Right kidney (tissue), 1 donor: ENCODE results near the gene LMNA.

Source experiments
- DNase-seq: peaks from one replicate; pipeline ENCODE4 v3.0.0-alpha.2; 2016

The LMNA gene

DNA sequence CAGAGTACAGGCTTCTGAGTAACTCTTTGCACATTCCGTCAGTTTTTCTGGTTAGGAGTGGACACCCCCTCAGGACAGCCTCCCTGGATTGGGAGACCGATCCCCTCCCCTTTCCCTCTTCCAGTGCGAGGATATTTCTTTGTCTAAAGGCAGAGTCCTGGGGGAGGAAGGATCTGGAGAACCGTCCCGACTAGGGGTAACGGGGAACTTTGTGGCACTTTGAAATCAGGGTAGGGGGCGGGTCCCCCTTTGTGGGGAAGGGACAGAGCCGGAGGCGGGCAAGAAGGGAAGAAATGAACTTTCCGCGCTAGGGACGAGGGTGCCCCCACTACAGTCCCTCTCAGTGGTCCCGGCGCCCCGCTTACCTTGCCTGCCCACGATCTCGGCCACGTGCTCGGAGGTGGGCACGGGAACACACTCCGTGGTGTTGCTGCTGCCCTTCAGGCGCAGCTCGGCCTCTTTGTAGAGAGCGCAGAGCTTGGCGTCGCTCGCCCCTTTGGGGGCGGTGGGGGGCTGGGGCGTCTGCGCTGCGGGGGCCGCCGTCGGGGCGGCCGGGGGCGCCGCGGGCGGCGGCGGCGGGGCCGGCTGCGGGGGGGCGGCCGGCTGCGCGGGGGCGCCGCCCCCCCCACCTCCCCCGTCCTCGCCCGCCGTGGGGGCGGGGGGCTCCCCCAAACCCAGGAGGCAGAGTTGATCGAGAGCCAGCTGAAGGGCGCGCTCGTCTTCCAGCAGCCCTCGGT, 33.2 kb upstream of the LMNA start:
- DNase-seq, result peak; percentile 75

DNA sequence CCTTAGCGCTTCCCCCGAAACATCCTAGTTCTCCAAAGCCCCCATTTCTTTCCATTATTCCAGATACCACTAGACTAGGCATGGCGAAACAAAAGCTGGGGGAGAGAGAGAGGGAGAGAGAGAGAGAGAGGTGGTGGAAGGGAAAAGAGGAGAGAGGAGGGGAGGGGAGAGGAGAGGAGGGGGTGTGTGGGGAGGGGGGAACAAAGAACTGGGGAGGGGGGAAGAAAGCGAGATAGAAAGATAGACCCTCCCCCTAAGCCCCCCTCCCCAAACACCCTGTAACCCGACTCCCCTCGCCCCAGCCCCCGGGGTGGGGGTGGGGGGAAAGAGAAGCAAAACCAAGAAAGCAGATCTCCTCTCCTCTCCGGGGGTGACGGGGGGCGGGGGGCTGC, 32.6 kb upstream of the LMNA start:
- peak; percentile 59 for DNase-seq

DNA sequence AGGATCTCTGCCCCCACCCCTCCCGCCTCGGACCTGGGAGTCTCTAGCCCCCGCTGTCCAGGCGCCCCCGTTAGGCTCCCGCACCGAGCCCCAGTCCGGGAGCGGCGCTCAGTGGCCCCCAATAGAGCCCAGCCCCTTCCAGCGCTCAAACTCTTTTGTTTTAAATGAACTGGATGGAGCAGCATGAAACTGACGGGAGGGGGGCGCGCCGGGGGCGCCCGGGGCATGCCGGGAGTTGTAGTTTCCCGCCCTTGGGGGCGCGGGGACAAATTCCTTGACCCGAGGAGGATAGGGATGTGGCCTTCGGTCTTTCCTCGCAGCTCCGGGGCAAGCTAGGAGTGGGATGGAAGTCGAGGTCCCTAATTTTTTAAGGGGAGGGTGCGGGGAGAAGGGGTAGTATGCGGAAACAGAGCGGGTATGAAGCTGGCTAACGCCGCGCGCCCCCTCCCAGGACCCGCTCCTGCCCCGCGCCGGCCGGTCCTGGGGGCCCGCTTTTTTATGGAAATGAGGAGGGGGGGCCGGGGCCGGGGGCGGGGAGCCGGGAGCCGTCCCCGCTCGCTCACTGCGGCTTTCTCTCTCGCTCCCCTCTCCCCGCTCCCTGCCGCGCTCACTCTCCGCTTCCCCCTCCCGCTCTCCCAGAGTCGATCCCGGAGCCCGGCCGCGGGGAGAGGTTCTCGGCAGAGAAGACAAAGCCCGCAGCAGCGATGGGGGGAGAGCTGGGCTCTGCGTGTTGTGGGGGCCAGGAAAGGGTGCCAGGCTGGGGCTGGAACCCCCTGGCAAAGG, 32.0 kb upstream of the LMNA start, which contains the start of gene MEX3A:
Gene MEX3A (minus strand): TSS at position 157 of the 783 bp plus-strand sequence. CDS start 467 bp downstream, outside the sequence.
- DNase-seq, result peak; percentile 95

DNA sequence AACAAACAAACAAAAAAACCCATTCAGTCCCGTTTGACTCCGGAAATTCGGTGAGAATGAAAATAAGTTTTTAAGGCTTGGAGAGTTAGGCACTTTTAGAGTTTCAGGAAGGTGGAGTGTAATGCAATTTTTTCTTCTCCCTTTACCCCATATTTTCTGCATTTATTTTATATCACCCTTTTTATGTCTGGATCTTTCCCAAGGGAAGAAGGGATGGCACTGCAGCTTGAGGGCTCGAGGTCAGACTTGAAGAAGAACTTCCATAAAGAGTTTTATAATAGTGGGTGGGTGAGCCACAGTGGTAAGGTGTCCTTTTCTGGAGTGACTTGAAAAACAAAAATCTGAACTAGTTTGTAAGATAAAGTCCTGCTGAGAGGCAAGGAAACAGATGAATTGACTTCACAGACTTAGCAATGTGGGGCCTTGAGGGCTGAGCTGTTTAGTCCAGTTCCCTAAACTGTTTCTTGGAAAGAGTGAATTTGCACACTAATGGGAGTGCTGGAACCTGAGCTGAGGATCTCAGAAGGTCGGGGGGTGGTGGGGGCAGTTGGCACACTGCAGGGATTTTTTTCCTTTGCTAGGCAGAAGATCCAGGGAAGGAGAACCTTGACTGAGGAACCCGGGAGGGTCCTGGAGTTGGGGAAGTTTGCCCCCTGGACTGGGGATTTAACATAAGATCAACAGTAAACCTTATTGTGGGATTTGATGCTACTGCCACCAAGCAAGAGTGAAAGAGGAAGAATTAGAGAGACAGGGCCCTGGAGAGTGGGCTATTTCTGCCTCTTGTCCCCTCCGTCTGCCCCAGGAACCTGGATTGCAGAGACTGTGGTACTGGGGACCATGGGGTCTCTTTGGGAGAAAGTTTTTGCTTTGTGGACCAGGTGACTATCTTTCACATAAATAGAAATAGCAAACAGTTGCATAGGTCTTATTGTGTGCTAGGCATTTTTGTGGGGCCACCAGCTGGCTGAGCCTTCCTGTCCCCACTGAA, 30.4 kb upstream of the LMNA start:
- DNase-seq, result no peak

DNA sequence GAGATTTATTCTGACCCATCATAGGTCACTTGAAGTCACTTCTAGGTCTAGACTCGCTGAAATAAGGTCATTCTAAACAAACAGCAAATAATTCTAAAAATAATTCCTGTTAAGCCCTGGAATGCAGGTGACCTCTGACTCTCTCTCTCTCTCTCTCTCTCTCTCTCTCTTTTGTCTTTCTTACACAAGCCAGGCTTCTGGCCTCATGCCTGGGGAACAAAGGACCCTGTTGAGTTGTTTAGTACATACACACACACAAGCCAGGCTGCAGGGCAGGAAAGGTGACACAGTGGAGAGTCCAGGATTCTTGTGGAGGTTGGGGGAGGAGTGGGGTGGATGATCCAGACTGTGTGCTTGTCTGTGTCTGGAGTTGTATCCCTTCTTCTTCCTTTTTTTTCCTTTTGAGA, 28.3 kb upstream of the LMNA start:
- DNase-seq, result no peak

DNA sequence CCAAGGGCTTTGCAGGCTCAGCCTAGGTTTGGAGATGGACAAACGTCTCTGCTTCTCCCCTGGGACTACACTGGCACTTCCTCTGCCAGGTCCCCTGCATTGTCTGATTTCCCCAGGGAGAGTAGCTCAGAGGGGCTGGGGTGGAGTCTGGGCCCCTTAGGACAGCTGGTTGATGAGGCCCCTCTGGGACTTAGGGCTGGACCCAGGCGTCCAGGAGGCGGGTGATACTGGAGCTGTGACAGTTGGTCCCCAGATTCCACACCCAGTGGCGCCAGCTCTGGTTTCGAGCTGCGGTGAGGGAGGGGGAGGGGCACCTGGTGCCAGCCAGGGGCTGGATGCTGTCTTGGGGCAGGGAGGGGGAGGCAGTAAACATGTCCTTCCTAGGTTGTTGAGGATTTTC, 24.8 kb upstream of the LMNA start:
- DNase-seq, result no peak

DNA sequence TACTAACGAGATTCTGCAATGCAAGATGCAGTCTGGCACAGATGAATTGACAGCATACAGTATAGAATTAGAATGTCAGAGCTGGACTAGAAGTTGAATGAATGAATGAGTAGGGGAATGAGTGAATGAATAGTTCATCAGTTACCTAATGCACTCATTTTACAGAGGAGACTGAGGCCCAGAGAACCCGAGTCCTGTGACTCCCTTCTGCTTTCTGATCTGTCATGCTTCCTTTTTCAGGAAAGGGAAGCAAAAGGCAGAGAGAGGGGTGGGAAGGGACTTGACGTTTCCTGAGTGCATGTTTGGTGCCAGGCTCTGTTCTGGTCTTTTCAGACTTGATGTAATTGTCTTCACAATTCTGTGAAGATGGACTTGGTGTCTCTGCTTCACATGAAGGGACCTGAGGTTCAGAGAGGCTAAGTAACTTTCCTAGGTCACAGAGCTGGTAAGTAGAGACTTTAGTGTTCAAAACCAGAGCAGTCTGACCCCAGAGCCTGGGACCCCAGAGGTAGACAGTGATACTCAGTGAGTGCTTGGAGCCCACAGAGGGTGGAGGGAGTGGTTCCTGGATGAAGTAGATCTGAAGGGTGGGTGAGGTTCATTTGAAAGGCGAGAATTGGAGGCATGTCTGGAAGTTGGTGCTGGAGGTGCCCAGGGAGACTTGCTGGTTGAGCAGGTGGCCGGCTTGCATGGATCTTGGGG, 24.2 kb upstream of the LMNA start:
- DNase-seq, result no peak

DNA sequence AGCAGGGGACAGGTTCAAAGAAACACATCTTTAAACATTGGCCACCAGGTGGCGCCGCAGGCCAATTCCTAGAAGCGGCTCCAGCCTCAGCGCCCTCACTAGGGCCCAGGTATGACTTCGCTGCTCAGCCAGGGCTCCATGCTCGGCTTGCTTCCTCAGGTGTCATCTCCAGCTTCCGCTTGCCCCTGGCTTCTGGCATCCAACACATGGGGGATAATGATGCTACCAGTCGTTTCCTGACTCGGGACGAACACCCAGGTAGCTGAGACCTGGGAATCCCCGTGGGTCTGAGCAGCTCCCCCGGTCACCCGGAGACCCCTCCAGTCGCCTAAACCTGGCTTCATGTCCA, 23.7 kb upstream of the LMNA start:
- DNase-seq, result peak; percentile 60

DNA sequence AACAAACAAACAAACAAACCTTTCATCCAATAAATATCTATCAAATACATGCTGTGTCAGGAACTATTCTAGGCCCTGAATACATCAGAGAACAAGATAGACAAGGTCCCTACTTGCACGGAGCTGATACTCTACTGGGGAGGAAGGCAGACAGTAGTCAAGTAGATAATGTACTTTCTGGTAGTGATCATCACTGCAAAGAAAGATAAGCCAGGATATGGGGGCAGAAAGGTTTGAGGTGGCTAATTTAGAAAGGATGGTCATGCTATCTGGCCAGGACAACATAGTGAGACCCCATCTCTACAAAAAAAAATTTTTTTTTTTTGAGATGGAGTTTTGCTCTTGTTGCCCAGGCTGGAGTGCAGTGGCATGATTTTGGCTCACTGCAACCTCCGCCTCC, 22.9 kb upstream of the LMNA start:
- no peak for DNase-seq

DNA sequence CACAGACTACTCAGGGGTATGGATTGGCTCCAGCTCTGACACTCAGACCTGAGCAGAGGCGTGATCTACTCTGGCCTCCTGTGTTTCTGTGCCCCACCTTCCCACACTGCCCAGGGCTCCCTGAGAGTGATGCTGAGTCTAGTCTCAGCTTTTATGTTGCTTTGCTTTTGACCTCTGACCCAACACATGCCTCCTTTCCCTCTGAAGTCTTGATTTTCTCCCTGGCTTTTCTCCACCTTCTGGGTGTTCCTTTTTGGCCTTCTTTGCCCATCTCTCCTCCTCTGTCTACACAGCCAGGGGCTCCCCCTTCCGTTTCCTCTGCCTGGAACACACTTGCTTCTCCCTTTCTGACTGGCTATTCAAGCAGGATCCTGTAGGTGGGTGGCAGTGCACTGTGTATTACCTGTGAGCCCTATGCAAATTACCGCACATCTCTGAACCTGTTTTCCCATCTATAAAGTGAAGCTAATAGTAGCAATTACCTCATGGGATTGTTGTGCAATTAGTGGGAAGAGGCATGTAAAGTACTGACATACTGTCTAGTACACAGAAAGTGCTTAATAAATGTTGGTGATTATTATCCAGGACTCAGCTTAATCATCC, 18.5 kb upstream of the LMNA start:
- DNase-seq, result no peak

DNA sequence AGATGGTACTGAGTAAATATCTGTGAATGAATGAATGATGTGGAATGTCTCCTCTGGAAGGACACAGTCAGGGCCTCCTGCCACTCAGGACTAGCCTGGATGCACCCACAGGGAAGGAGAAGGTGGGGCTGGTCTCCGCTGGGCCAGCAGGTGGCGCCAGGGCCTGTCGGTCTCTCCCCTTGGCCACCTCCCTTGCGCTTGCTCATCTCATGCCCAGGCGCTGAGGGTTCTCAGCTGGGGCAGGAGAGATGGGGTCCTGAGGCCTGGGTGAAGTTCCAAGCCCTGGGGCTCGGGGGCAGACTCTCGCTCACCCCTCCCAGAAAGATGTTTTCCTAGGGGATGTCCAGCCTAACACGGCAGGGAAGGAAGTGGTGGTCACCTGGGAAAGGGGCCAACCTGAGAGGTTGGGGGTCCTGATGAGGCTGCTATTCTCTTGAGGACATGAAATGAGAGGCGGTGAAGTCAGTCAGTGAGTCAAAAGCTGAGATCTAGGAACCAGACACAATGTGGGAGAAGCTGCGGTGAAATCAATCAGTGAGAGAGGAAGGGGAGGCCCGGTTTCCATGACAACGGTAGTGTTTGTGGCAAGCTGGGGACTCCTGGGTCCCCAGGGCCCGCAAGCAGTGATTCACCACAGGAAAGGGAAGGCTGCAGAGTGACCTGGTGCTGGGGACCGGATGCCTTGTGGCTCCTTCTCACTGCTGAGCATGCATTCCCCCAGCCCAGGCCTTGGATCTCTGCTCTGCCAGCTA, 17.7 kb upstream of the LMNA start:
- DNase-seq, result peak; percentile 61

DNA sequence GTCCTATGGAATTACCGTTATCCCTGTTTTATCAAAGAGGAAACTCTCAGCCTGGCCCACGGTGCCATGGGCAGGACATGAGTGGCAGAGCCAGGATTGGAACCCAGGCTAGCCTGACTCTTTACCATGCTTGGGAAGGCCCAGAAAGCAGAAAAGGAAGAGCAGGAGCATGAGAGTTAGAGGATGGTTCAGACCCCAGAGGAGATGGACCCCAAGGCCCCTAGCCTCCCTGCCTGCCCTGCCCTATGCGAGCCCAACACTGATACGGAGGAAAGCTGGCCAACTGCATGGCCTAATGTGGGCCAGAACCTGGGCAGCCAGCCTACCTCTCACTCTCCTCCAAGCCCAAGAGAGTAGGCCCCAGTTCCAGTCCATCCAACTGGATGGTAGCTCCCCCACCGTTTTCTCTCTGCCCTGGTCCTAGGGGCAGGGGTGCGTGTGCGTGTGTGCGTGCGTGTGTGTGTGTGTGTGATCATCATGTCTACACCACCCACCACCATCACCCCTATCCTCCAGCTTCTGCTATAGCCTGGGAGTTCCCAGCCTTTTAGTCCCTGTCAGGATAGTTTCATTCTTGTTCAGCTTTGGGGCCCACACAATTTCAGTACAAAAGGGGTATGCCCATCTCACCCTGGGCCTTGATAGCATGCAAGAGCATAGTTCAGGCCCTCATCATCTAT, 16.9 kb upstream of the LMNA start:
- DNase-seq, result no peak

DNA sequence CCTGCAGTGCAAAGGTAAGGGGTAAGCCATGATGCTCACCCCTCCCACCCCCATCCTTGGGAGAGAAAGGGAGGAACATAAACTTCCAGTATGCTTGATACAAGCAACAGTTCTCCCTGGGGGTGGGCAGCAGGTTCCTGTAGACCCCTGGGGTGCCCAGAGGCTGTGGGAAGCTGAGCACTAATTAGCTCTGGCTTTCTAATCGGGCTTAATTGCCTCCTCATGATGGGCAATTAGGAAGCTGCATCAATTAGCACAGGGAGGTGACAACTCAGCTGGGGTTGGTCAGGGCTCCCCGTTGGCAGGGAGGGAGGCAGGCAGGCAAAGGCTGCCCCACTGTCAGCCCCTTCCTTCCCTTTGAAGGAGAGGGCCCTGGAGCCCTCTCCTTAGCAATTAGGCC, 15.7 kb upstream of the LMNA start:
- DNase-seq, result no peak

DNA sequence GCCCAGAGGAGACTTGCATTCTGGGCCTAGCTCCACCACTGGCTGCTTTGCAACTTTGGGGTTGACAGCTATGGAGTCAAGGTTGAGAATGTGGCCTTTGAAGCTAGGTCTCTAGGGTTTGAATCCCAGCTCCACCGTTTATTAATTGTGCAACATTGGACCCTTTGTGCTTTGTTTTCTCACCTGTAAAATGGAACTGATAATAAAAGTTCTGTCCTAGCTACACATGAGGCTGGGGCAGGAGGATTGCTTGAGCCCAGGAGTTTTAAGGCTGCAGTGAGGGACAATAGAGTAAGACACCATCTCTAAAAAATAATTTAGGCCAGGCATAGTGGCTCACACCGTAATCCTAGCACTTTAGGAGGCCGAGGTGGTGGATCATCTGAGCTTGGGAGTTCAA, 15.2 kb upstream of the LMNA start:
- DNase-seq, result no peak

DNA sequence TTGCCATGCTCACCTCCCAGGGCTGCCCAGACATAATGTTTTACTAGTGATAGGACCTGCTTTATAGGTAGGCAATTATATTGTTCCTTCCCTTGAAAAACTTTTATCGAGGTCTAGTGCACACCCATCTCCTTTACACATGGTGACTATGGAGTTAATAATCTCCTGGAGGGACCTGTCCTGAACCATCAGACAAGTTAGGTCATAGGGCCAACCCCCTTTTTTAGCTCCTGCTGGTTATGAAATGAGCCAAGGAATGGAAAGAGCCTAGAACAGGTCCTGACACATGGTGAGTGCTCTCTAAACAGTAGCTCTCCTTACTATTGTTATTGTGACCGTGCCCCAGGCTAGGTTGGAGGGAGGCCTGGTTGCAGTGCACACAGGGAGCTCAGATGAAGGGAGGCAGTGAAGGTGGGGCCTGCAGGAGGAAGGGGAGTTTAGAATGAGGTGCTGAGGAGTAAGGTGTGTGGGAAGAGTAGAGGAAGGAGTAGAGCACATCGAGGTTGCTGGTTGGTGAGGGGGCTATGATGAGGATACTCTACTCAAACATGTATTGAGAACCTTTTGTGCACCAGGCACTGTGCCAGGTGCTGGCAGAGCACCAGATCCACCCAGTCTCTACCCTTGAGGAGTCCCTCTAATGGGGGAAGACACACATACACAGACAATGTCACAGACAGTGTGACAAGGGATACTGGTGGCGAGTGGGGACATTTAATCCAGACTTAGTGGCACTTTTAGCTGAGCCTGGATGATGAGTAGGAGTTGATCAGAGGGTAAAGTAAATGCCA, 14.1 kb upstream of the LMNA start:
- DNase-seq, result no peak

DNA sequence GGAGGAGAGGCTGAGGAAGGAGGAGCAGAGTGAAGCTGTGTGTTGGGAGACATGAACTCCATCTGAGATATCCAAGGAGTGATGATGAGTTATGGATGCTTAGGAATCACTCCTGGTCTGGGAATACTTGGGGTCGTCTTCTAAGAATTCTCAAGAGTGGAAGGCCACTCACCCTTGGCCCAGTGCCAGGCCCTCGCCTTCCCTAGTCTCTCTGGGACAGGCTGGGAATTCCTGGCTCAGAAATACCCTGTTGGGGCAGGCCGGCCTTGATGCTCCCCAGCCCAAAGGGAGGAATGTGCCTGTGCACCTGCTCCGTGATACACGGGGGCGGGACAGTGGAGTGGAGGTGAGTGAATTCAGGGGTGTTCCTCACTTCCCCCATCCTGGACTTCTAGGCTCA, 12.6 kb upstream of the LMNA start:
- no peak for DNase-seq

DNA sequence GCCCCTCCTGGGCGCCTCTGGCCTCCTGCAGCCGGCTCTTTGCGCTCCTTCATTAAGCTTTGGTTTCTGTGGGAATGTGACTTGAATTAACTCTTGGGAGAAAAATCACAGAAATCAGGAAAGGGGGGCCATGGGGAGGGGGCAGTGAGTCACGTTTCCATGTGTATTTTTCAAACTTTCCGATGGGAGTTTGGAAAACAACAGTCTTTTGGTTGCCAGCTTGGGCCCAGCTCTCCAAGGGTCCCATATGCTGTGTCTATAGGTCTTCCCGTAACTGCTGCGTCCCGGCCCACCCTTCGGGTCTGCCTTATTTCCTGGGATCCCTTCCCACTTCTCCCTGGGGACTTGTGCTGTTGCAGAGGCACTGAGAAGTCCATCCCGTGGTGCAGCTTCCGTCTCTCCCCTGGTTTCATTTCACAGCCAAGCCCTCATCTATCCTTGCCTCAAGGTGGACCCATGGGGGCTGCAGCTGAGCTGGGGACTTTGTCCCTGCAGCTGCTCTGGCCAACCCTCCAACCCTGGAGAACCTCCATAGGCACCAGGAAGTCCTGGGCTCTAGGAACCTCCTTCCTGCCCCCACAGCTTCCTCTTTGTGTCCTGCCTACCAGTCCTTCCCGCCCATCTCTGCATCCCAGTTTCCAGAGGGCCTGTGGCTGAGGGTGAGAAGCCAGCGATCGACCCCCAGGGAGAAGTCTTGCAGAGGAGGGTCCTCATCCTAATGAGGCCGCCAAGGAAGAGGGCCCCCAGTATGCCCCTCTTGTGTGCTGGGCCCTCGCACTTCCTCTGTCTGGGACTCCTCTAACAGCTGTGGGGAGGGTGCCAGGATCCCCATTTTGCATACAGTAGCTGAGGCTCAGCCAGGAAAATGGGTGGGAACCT, 11.6 kb upstream of the LMNA start:
- DNase-seq, result peak; percentile 21

DNA sequence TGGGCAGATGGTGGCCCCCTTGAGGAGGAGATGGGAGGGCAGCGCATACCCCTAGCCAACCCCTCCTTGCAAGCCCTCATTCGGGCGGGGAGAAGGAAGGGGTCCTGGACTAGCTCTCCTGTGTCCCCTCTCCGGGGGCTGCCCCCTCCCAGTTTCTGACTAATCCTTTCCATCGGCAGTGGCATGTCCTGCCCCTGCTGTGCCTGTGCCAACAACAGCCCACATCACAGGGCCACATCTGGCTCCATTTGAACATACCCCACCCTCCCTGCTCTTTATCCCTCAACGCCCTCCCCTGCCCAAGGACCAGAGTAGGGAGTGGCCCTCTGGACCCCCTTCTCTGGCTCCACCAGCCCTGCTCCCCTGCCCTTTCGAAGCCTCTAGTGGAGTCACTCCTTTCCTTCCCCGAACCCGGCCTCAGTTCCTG, 11.0 kb upstream of the LMNA start:
- DNase-seq, result peak; percentile 11
